HG02763 (cell line): ENCODE measurements around the gene COA4.

Experiments
- ATAC-seq: cut with Tn5 transposase; IDR thresholded peaks from one replicate; pipeline ENCODE4 v1.9.1; 2021; ENCODE audit warnings: mild to moderate bottlenecking, moderate library complexity; ENCODE audit not compliant: unreplicated experiment

COA4 gene

GRCh38 chr11:73866586-73866996, 10.1 kb downstream of the COA4 start:
- no peak for ATAC-seq

- no peak for ATAC-seq
Measured at GRCh38 chr11:73866095-73866579, 10.5 kb downstream of the COA4 start.

- ATAC-seq = no peak
Measured at GRCh38 chr11:73862986-73863385, 13.7 kb downstream of the COA4 start.

GRCh38 chr11:73860202-73860601, 16.4 kb downstream of the COA4 start:
- ATAC-seq = no peak

GRCh38 chr11:73859671-73860070, 17.0 kb downstream of the COA4 start:
- no peak for ATAC-seq

- ATAC-seq = no peak
Measured at GRCh38 chr11:73856031-73856567, 20.5 kb downstream of the COA4 start.

GRCh38 chr11:73854680-73855079, 22.0 kb downstream of the COA4 start:
- ATAC-seq = no peak

- no peak for ATAC-seq
Measured at GRCh38 chr11:73852049-73852448, 24.6 kb downstream of the COA4 start.

- no peak for ATAC-seq
Measured at GRCh38 chr11:73851046-73851764, 25.4 kb downstream of the COA4 start.

- ATAC-seq = no peak
Measured at GRCh38 chr11:73839123-73839457, 37.6 kb downstream of the COA4 start.

- no peak for ATAC-seq
Measured at GRCh38 chr11:73838443-73839122, 38.1 kb downstream of the COA4 start.

GRCh38 chr11:73833067-73833466, 43.6 kb downstream of the COA4 start:
- ATAC-seq = no peak

- ATAC-seq = no peak
Measured at GRCh38 chr11:73830261-73830660, 46.4 kb downstream of the COA4 start.
